Suppressor macrophage (primary cell): ENCODE measurements around the gene NDUFAF4.
"Not testable (repeated sequence)": the region's sequence is repeated elsewhere in the genome, so short reads cannot be mapped to it uniquely, and the experiment has no call there.

Source experiments
- DNase-seq, 4 experiments: peaks; one replicate each; pipeline ENCODE4 v3.0.0-alpha.2; 2020 to 2022

Gene NDUFAF4

GRCh38 chr6:96899019-96899418 lies 1.3 kb upstream of the NDUFAF4 start:
- DNase-seq = peak; percentile 56 to 76 (median 67)

- DNase-seq = peak in 1 of 4 experiments; percentile 45
Observed at GRCh38 chr6:96898241-96898851, 655 bp upstream of the NDUFAF4 start.

- no peak for DNase-seq
Observed at GRCh38 chr6:96889146-96889545, 8.5 kb downstream of the NDUFAF4 start.

GRCh38 chr6:96888745-96889144 lies 8.9 kb downstream of the NDUFAF4 start:
- no peak for DNase-seq

GRCh38 chr6:96886519-96886918 lies 11.2 kb downstream of the NDUFAF4 start:
- DNase-seq = no peak

- DNase-seq = not testable (repeated sequence)
Observed at GRCh38 chr6:96885187-96885631, 12.5 kb downstream of the NDUFAF4 start.

GRCh38 chr6:96878143-96878542 lies 19.5 kb downstream of the NDUFAF4 start:
- no peak for DNase-seq

GRCh38 chr6:96876886-96877545 lies 20.7 kb downstream of the NDUFAF4 start:
- DNase-seq = no peak

GRCh38 chr6:96872976-96873375 lies 24.7 kb downstream of the NDUFAF4 start:
- no peak for DNase-seq

- DNase-seq = no peak
Observed at GRCh38 chr6:96865055-96865405, 32.7 kb downstream of the NDUFAF4 start.

- DNase-seq = no peak
Observed at GRCh38 chr6:96864216-96865054, 33.3 kb downstream of the NDUFAF4 start.

GRCh38 chr6:96862560-96862959 lies 35.1 kb downstream of the NDUFAF4 start:
- no peak for DNase-seq

- DNase-seq = no peak
Observed at GRCh38 chr6:96861588-96861987, 36.1 kb downstream of the NDUFAF4 start.

GRCh38 chr6:96856856-96857255 lies 40.8 kb downstream of the NDUFAF4 start:
- DNase-seq = no peak

- no peak for DNase-seq
Observed at GRCh38 chr6:96853083-96853482, 44.6 kb downstream of the NDUFAF4 start.

GRCh38 chr6:96852605-96853004 lies 45.1 kb downstream of the NDUFAF4 start:
- no peak for DNase-seq

GRCh38 chr6:96851858-96852257 lies 45.8 kb downstream of the NDUFAF4 start:
- DNase-seq = no peak

- DNase-seq = no peak
Observed at GRCh38 chr6:96849615-96850014, 48.1 kb downstream of the NDUFAF4 start.

GRCh38 chr6:96844530-96844929 lies 53.2 kb downstream of the NDUFAF4 start:
- DNase-seq = no peak

- DNase-seq = no peak
Observed at GRCh38 chr6:96841345-96841744, 56.3 kb downstream of the NDUFAF4 start.
